HCT116 (cell line): ENCODE results near the gene COL5A2.

Experiments used
- ATF3 ChIP-seq: IDR thresholded peaks from 2 replicates; pipeline ENCODE4 v1.6.1; 2012
- CTCF ChIP-seq, 3 experiments: fragments of 200-600 bp in 1 of 3; sonication (generic) in 1 of 3; IDR thresholded peaks in 2 of 3; conservative IDR thresholded peaks in 1 of 3; 2 replicates each; pipeline ENCODE4 v1.5.1; 2012 to 2017; ENCODE audit warnings: low read depth in 2 of 3, low read length in 2 of 3, antibody characterized with exemption in 1 of 3, borderline replicate concordance in 1 of 3, control low read depth in 1 of 3, mild to moderate bottlenecking in 1 of 3, mixed read lengths in 1 of 3, mixed run types in 1 of 3, moderate library complexity in 1 of 3; ENCODE audit not compliant: insufficient read depth in 1 of 3
- ELF1 ChIP-seq: IDR thresholded peaks from 2 replicates; pipeline ENCODE4 v1.6.1; 2012; ENCODE audit warnings: low read depth, borderline replicate concordance
- EZH2 ChIP-seq: fragments of 200-600 bp; sonication (generic); IDR thresholded peaks from 2 replicates; pipeline ENCODE4 v1.6.1; 2017; ENCODE audit warnings: antibody characterized with exemption, mixed run types
- EZH2phosphoT487 ChIP-seq: fragments of 200-600 bp; IDR thresholded peaks from 2 replicates; pipeline ENCODE4 v1.6.1; 2018; ENCODE audit warnings: antibody characterized with exemption, borderline replicate concordance
- POLR2A ChIP-seq: IDR thresholded peaks from 2 replicates; pipeline ENCODE4 v1.7.0; 2011; ENCODE audit warnings: borderline replicate concordance; ENCODE audit not compliant: insufficient read depth, insufficient read length; ENCODE audit errors: extremely low read depth
- REST ChIP-seq: IDR thresholded peaks from 2 replicates; pipeline ENCODE4 v1.6.1; 2012; ENCODE audit warnings: low read depth
- SRF ChIP-seq: IDR thresholded peaks from 2 replicates; pipeline ENCODE4 v1.6.1; 2012; ENCODE audit warnings: low read depth
- TCF7L2 ChIP-seq: IDR thresholded peaks from 2 replicates; pipeline ENCODE4 v1.7.0; 2011; ENCODE audit warnings: borderline replicate concordance, inconsistent platforms; ENCODE audit not compliant: insufficient read depth, insufficient read length; ENCODE audit errors: extremely low read depth
- ZNF274 ChIP-seq: fragments of 200-500 bp; sonication (Bioruptor generic); IDR thresholded peaks from 2 replicates; pipeline ENCODE4 v1.6.1; 2014; ENCODE audit warnings: mild to moderate bottlenecking, low read depth, low read length, inconsistent platforms

DNA sequence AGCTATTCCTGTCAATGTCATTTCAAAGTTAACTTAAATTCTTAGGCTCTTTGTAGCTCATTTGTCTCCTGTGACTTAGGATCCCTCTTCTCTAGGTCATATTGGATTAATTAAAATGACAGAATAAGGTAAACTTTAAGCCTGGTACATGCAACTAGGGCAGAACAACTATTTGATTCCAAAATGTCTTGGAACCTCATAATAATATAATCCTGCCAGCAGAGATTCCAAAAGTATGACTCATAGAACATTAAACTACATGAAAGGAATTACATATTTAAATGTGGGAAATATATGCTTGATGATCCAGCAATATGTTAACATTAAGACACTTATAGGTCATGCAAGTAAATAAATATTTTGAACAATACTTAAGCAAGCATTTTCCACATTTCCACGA is 142.0 kb downstream of the COL5A2 start:
- TF ChIP-seq CTCF (IDR thresholded peaks at IDR 0.05 in 2 of 3, conservative IDR thresholded peaks at IDR 0.05 in 1 of 3; ENCODE audit: borderline replicate concordance in 1 of 3, insufficient read depth in 1 of 3, low read depth in 2 of 3, low read length in 2 of 3) = no peak
- no peak for TF ChIP-seq EZH2phosphoT487
- no peak for TF ChIP-seq POLR2A
- no peak for TF ChIP-seq REST
- TF ChIP-seq EZH2 = no peak
- TF ChIP-seq TCF7L2 = no peak
- no peak for TF ChIP-seq ZNF274
- no peak for TF ChIP-seq SRF
- TF ChIP-seq ATF3 = no peak
- TF ChIP-seq ELF1 = no peak
